NCI-H345 treated with DMSO at 0.1 percent for 48 hours (cell line): Measurements from ENCODE around the gene PDZK1IP1.
"Not testable (repeated sequence)": the region's sequence is repeated elsewhere in the genome, so short reads cannot be mapped to it uniquely, and the experiment has no call there.

Source experiments
- DNase-seq: peaks from one replicate; lab custom pipeline; 2025; ENCODE audit not compliant: unreplicated experiment; lab: John Stamatoyannopoulos, UW

The PDZK1IP1 gene

DNA sequence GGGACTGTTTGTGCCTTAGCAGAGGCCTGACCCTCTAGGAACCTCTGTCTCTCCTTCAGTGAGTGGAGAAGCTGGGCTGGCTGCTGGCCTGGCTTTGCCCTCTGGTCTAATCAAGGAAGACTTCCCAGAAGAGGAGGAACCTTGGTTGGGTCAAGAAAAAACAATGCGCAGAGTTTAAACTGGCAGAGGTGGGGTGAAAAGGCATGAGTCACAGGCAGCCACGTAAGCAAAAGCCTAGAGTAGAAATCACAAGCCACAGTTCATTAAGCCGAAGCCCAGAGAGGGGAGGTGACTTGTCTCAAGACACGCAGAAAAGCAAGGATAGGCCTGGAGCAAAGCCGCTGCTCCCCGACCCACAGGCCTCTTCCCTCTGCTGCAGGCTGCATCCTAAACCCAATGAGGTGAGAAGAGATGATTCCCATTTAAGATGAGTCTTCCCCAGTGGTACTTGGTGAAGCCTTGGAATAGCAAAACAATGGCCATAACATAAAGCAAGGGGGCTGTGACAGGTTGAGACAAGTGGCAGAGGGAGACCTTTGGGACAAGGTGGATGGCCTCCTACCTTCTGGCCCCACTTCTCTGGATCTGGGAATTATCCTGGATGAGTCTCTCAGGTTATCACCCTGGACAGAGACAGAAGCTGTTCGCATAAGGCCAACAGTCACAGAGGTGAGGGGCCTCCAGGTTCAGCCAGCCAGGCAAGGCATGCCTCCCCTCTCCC, 7.7 kb downstream of the PDZK1IP1 start:
- DNase-seq, result no peak

- no peak for DNase-seq
Measured at GRCh38 chr1:47181095-47181954, 8.5 kb downstream of the PDZK1IP1 start.

DNA sequence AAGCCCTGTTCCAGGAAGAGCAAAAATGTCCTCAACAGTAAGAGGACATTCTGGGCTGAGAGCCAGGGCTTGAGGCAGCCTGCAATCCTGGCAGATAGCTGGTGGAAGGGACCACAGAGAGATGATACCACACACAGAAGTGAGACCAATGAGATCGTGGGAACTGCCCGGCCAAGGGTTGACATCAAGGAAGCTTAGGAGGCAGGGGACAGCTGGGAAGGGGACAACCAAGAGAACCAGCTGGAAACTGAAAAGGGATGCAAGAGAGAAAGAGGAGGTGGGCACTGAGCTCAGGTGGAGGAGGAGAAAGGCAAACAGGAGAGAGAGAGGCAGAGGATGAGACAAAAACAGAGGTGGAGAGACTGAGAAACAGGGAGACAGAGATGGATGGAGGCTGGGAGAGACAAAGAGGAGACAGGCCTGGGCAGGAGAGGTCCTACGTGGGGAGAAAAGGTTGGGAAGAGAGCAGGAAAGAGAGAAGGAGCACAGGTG, 9.2 kb downstream of the PDZK1IP1 start:
- no peak for DNase-seq

DNA sequence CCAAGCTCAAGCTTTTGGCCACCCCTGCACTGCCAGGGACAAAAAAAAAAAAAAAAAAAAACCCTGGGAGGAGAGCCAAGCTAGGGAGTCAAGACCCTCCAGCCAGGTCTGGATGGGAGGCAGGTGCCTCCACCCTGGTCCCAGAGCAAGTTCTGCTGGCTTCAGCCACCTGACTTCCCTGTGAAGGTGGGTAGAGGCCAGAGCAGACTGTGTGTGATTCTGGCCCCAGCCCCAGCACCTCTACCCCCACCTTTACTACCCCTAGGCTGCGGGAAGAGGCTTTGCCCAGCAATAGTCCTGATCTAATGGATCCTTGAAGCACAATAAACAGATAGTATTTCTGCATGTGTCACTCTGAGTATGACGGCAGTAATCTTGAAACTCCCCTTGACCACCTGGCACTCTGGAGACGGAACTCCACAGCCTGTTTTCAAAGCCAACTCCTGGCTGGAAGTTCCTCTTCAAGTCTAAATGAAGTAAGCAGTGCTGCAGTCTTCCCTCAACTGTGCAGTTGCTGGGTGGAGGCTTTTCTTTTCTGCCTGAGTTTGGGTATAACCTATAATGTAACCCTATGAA, 9.8 kb downstream of the PDZK1IP1 start:
- DNase-seq, result no peak

GRCh38 chr1:47179017-47179987, 10.5 kb downstream of the PDZK1IP1 start:
- DNase-seq, result peak; percentile 71

DNA sequence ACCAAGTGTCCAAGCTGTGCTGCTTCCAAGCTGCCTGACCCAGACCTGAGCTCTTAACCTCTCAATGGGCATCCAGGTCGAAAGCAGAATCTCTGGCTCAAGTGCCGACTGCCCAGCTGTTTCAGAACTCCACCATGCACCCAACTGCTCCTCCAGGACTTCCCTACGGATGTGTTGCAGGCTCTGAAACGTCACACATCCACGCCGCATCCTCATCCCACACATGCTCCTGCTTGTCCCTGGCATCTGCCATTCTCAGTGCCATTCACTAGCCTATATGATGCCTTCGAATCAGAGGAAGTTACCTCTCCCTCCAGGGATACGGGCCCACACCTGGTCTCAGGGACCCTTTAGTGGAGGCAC, 11.2 kb downstream of the PDZK1IP1 start:
- DNase-seq, result no peak

GRCh38 chr1:47178020-47178419, 11.8 kb downstream of the PDZK1IP1 start:
- no peak for DNase-seq

- peak; percentile 62 for DNase-seq
Measured at GRCh38 chr1:47175227-47175934, 14.5 kb downstream of the PDZK1IP1 start.

- DNase-seq, result no peak
Measured at GRCh38 chr1:47174656-47175020, 15.2 kb downstream of the PDZK1IP1 start.

DNA sequence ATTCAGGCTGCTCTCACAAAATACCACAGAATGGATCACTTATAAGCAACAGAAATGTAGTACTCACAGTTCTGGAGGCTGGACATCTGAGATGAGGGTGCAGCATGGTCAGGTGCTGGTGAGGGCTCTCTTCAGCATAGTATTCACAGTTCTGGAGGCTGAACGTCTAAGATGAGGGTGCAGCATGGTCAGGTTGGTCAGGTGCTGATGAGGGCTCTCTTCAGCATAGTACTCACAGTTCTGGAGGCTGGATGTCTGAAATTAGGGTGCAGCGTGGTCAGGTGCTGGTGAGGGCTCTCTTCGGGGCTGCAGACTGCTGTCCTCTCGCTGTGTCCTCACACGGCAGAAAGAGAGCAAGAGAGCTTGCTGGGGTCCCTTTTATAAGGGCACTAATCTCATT, 17.1 kb downstream of the PDZK1IP1 start:
- no peak for DNase-seq

GRCh38 chr1:47164552-47164951, 25.3 kb downstream of the PDZK1IP1 start:
- DNase-seq, result no peak

DNA sequence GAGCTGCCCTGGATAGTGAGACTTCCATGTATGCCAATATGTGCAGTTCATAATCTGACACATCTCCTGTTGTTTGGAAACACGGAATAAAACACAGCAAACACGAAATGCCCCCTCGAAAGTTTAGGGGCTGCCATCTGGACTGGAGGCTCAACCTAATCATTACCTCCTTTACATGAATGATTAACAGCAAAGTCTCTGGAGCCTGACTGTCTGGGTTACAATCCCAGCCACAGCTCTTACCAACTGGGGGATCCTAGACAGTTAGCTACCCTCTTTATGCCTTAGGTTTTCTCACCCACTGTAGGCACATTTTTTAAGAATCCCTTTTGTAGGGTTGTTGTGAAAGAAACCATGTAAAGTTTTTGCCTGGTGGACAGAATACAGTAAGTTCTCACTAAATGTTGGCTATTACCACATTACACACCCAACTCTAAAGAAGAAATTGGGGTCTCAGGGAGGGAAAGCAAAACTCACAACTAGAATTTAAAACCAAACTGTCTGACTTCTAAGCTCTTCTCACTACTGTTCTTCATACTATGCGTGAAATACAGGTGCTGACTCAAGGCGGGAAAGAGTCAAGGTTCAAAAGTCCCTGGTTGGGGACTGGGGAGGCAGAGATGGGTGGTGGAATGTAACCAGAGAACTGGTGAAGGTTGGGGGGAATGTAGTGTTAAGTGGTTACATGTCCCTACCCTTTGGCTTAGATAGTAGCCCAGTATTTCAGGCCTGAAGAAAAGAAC, 28.4 kb downstream of the PDZK1IP1 start:
- DNase-seq, result no peak

- no peak for DNase-seq
Measured at GRCh38 chr1:47160716-47161115, 29.1 kb downstream of the PDZK1IP1 start.

GRCh38 chr1:47157957-47158356, 31.9 kb downstream of the PDZK1IP1 start:
- DNase-seq, result not testable (repeated sequence)

DNA sequence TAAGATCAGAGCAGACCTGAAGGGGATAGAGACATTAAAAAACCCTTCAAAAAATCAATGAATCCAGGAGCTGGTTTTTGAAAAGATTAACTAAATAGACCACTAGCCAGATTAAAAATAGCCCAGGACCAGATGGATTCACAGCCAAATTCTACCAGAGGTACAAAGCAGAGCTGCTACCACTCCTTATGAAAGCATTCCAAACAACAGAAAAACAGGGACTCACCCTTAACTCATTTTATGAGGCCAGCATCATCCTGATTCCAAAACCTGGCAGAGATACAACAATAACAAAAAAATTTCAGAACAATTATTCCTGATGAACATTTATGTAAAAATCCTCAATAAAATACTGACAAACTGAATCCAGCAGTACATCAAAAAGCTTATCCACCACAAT, 33.4 kb downstream of the PDZK1IP1 start:
- not testable (repeated sequence) for DNase-seq

GRCh38 chr1:47149162-47149561, 40.7 kb downstream of the PDZK1IP1 start:
- DNase-seq, result not testable (repeated sequence)

GRCh38 chr1:47147047-47147785, 42.6 kb downstream of the PDZK1IP1 start:
- no peak for DNase-seq

DNA sequence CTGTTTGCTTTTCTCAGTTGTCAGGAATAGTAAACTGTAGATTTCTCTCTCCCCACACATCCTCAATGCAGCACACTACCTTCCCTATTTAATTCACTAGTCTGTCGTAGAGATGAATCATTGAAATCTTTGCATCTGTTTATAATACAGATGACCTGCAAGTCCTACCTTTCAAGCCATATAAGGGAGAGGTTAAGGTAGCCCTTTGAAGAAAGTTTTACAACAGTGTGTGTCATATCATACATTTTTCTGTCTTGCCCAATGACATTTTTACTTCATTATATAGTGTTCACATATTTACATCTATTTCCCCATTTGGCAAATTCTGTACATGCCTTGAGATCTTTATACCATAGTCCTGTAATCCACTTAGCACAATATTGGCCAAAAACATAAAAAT, 43.3 kb downstream of the PDZK1IP1 start:
- not testable (repeated sequence) for DNase-seq

- DNase-seq, result not testable (repeated sequence)
Measured at GRCh38 chr1:47143654-47144053, 46.2 kb downstream of the PDZK1IP1 start.
